ENCODE data around the gene PIAS3.
A peak's percentile ranks its signal among the peaks of the same experiment; 100 is the strongest.

PIAS3 gene

GRCh38 chr1:145871994-145872924, 13.4 kb upstream of the PIAS3 start:
- ChIA-PET CTCF (interaction anchor here (1.2 to 3.6 kb wide), 7 partner anchors 9 to 27 kb away, joined by 3 to 28 read pairs (median 8); partner anchors contain the start of gene NUDT17), POLR2A (interaction anchor here (1.0 to 2.3 kb wide), 2 partner anchors 13 to 20 kb away, joined by 4 to 12 read pairs; partner anchors contain the start of gene PIAS3)
- TF ChIP-seq, protein P1, sequence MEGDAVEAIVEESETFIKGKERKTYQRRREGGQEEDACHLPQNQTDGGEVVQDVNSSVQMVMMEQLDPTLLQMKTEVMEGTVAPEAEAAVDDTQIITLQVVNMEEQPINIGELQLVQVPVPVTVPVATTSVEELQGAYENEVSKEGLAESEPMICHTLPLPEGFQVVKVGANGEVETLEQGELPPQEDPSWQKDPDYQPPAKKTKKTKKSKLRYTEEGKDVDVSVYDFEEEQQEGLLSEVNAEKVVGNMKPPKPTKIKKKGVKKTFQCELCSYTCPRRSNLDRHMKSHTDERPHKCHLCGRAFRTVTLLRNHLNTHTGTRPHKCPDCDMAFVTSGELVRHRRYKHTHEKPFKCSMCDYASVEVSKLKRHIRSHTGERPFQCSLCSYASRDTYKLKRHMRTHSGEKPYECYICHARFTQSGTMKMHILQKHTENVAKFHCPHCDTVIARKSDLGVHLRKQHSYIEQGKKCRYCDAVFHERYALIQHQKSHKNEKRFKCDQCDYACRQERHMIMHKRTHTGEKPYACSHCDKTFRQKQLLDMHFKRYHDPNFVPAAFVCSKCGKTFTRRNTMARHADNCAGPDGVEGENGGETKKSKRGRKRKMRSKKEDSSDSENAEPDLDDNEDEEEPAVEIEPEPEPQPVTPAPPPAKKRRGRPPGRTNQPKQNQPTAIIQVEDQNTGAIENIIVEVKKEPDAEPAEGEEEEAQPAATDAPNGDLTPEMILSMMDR (IDR thresholded peaks at IDR 0.05; ENCODE audit: insufficient read depth, low read length, missing control alignments) = no peak
- no peak for DNase-seq (ENCODE audit: low read depth, low spot score)
- peak overlapping the region; percentile 29 for H3K4me3 ChIP-seq (ENCODE audit: low read depth, low read length)

GRCh38 chr1:145868232-145868631, 9.4 kb upstream of the PIAS3 start:
- ChIA-PET CTCF (interaction anchor here (0.6 to 3.1 kb wide), 4 partner anchors 11 to 81 kb away, joined by 3 to 19 read pairs (median 4); no protein-coding TSS in a partner anchor), POLR2A (interaction anchor here (1.2 kb wide), 1 partner anchor 9 kb away, joined by 3 read pairs; no protein-coding TSS in a partner anchor)
- TF ChIP-seq, protein P1 (IDR thresholded peaks at IDR 0.05; ENCODE audit: insufficient read depth, low read length, missing control alignments) = no peak
- no peak overlapping the region for H3K4me3 ChIP-seq (ENCODE audit: low read depth, low read length)
- no peak for DNase-seq (ENCODE audit: low read depth, low spot score)

DNA sequence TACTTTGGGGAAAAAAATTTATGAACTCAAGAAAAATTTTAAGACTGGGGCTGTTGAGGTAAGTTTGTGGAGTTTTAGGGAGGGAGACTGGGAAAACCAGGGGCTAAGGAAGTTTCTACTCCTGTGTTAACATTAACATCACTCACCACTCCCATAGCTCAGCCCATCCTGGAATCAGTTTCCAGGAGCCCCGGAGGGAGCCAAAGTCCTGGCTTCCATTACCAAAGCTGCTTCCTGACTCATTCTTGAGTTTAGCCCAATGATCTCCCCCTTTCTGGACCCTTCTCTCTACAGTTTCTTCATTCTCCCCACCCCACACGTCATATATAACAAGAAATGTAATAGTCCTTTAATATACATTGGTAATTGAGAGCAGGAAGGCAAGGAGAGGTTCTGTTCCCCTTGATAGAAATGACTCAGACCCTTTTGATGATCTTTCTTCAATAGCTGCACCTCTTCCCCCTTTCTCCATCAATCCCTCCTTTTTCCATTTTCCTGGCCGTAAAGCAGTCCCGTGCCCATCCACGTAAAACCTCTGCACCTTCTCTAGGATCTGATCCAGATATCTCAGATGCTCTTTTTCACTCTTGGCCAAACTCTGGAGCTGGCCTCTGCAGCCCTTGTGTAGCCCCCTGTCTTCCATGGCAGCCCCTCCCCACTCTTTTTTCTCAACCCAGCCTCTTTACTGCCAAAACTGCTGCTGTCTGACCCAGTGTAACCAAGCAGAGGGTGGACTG, 4.6 kb upstream of the PIAS3 start:
- H3K4me3 ChIP-seq (ENCODE audit: low read depth, low read length) = no peak overlapping the region
- TF ChIP-seq, protein P1 (IDR thresholded peaks at IDR 0.05; ENCODE audit: insufficient read depth, low read length, missing control alignments) = no peak
- ChIA-PET CTCF (interaction anchor here (0.7 to 10.1 kb wide), 5 partner anchors 9 to 28 kb away, joined by 3 to 220 read pairs (median 6); partner anchors contain the start of gene NUDT17), POLR2A (no interaction called here)
- no peak for DNase-seq (ENCODE audit: low read depth, low spot score)

GRCh38 chr1:145859491-145860023, 676 bp upstream of the PIAS3 start:
- ChIA-PET POLR2A (interaction anchor here (0.6 to 3.0 kb wide), 14 partner anchors 9 to 192 kb away, joined by 3 to 80 read pairs (median 6); partner anchors contain the start of genes ANKRD34A, ANKRD35, LIX1L and NUDT17), CTCF (interaction anchor here (0.9 to 10.1 kb wide), 14 partner anchors 11 to 157 kb away, joined by 3 to 220 read pairs (median 5); partner anchors contain the start of genes ANKRD35, ITGA10, NUDT17 and RBM8A)
- DNase-seq (ENCODE audit: low read depth, low spot score) = no peak
- peak overlapping the region; percentile 92 for H3K4me3 ChIP-seq (ENCODE audit: low read depth, low read length)
- TF ChIP-seq, protein P1 (IDR thresholded peaks at IDR 0.05; ENCODE audit: insufficient read depth, low read length, missing control alignments) = peak; percentile 4

DNA sequence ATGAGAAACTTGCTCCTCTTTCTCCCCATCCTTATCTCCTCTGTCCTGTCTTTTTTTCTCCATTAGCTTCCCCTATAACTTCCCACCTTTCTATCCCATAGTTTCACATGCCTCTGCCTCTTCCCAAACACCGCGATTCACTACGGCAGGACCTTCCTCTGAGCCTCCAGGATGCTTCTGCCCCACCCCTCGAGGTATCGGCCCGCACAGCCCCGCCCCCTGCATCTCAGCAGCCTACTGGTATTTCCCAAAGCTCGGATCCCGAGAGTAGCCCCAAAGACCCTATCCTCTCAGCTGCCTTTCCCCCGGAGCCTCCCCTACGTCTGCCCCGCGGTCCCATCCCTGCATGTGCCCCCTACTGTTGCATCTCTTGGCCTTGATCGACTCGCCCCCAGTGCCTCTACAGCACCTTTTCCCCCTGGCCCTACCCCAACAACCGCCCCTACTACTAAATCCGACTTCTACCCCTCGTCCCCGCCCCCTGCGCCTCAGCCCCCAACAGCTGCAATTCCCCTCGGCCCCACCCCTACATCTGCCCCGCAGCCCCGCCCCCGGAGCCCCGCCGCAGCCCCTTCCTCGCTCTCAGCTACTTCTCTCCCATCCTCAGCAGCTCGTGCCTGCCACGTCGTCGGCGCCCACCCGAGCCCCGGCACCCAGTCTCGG, 512 bp downstream of the PIAS3 start:
- POLR2A ChIA-PET = interaction anchor here (0.6 to 3.0 kb wide), 13 partner anchors 11 to 105 kb away, joined by 3 to 80 read pairs (median 6); partner anchors contain the start of genes ANKRD34A, ANKRD35, LIX1L and NUDT17
- TF ChIP-seq, protein P1 (IDR thresholded peaks at IDR 0.05; ENCODE audit: insufficient read depth, low read length, missing control alignments) = no peak
- peak overlapping the region; percentile 92 for H3K4me3 ChIP-seq (ENCODE audit: low read depth, low read length)
- no peak for DNase-seq (ENCODE audit: low read depth, low spot score)
- CTCF ChIA-PET = interaction anchor here (0.8 to 10.1 kb wide), 14 partner anchors 12 to 159 kb away, joined by 3 to 220 read pairs (median 4); partner anchors contain the start of genes ITGA10, NUDT17 and RBM8A

Measured in AG04449 (cell line).